WTC11 (cell line): ENCODE results near the gene PEX5.

Experiments used
- ATF3 ChIP-seq: sonication (generic); formaldehyde crosslinking; conservative IDR thresholded peaks from 2 replicates; pipeline ENCODE4 v1.8.1; 2022; ENCODE audit warnings: mild to moderate bottlenecking, missing genetic modification reagents
- CTCF ChIP-seq: fragments of 200-600 bp; IDR thresholded peaks from 2 replicates; pipeline ENCODE4 v1.8.0; 2022; ENCODE audit warnings: antibody characterized with exemption
- ESRRA ChIP-seq: sonication (generic); formaldehyde crosslinking; IDR thresholded peaks from 2 replicates; pipeline ENCODE4 v1.8.1; 2022; ENCODE audit warnings: mild to moderate bottlenecking, missing genetic modification reagents, borderline replicate concordance
- ETV6 ChIP-seq: sonication (generic); formaldehyde crosslinking; IDR thresholded peaks from 2 replicates; pipeline ENCODE4 v1.8.1; 2022; ENCODE audit warnings: mild to moderate bottlenecking, missing genetic modification reagents
- FOXK1 ChIP-seq: sonication (generic); formaldehyde crosslinking; IDR thresholded peaks from 2 replicates; pipeline ENCODE4 v1.8.0; 2022; ENCODE audit warnings: mild to moderate bottlenecking, moderate library complexity, missing genetic modification reagents
- JUN ChIP-seq: sonication (generic); formaldehyde crosslinking; IDR thresholded peaks from 2 replicates; pipeline ENCODE4 v1.8.0; 2023; ENCODE audit warnings: mild to moderate bottlenecking, missing genetic modification reagents
- USF1 ChIP-seq: sonication (generic); formaldehyde crosslinking; IDR thresholded peaks from 2 replicates; pipeline ENCODE4 v1.8.0; 2022; ENCODE audit warnings: mild to moderate bottlenecking, missing genetic modification reagents
- ZNF423 ChIP-seq: fragments of 250-450 bp; sonication (Bioruptor Pico); IDR thresholded peaks from 2 replicates; pipeline ENCODE4 v2.1.2; 2022; ENCODE audit warnings: mild to moderate bottlenecking, moderate library complexity
- TF ChIP-seq, protein P1 (sequence below): sonication (generic); formaldehyde crosslinking; IDR thresholded peaks from 2 replicates; pipeline ENCODE4 v1.8.0; 2022; ENCODE audit warnings: mild to moderate bottlenecking, missing genetic modification reagents

DNA sequence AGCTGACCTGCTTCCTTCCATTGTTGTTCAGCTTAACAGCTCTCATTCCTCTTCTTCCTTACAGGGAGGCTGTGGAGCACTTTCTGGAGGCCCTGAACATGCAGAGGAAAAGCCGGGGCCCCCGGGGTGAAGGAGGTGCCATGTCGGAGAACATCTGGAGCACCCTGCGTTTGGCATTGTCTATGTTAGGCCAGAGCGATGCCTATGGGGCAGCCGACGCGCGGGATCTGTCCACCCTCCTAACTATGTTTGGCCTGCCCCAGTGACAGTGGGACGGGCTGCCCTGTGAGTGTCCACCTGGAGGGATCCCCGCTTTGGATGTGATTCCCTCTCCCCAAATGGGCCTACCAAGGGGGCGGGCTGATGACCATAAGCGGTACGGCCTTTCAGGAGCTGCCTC is 20.5 kb downstream of the PEX5 start:
- TF ChIP-seq JUN (CRISPR knock-in tag) (no peak), ZNF423 (CRISPR knock-in tag) (no peak), ATF3 (no peak), CTCF (no peak), USF1 (CRISPR knock-in tag) (no peak), FOXK1 (CRISPR knock-in tag) (no peak), ETV6 (CRISPR knock-in tag) (no peak), ESRRA (CRISPR knock-in tag) (no peak)
- TF ChIP-seq, protein P1, sequence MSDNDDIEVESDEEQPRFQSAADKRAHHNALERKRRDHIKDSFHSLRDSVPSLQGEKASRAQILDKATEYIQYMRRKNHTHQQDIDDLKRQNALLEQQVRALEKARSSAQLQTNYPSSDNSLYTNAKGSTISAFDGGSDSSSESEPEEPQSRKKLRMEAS (CRISPR knock-in tag) = no peak
